Uterus (tissue), 4 donors: ENCODE results near the gene NASP. TPM values are rescaled to one million over a fixed set of nuclear protein-coding genes. Genes with fewer than 3 reads are reported as not detected.

Experiments
- DNase-seq, 2 donors: peaks; one replicate each; pipeline ENCODE4 v3.0.0-alpha.2; 2019 to 2020
- H3K27ac ChIP-seq, 2 donors: fragments of 200-600 bp; sonication (generic); 1 replicate in 1 of 2; 2 replicates in 1 of 2; pipeline ENCODE4 v1.5.1; 2016 to 2018
- H3K27me3 ChIP-seq, 2 donors: fragments of 200-600 bp; sonication (generic); one replicate each; pipeline ENCODE4 v1.5.1; 2018 to 2019; ENCODE audit warnings: control low read depth in 1 of 2
- H3K36me3 ChIP-seq, 2 donors: fragments of 200-600 bp; sonication (generic); one replicate each; pipeline ENCODE4 v1.5.1; 2019; ENCODE audit warnings: control low read depth in 1 of 2
- H3K4me1 ChIP-seq, 2 donors: fragments of 200-600 bp; sonication (generic); one replicate each; pipeline ENCODE4 v1.5.1; 2018 to 2019; ENCODE audit warnings: control low read depth in 1 of 2
- H3K4me3 ChIP-seq, 2 donors: fragments of 200-600 bp; sonication (generic); 1 replicate in 1 of 2; 2 replicates in 1 of 2; pipeline ENCODE4 v1.5.1; 2018 to 2019; ENCODE audit warnings: mild to moderate bottlenecking in 1 of 2
- H3K9me3 ChIP-seq, 2 donors: fragments of 200-600 bp; sonication (generic); one replicate each; pipeline ENCODE4 v1.5.1; 2019; ENCODE audit warnings: control low read depth in 1 of 2
- POLR2A ChIP-seq, 2 donors: fragments of 450-650 bp; IDR thresholded peaks; one replicate each; pipeline ENCODE4 v1.6.1; 2016; ENCODE audit warnings: antibody characterized with exemption in 2 of 2, mild to moderate bottlenecking in 1 of 2, moderate library complexity in 1 of 2
- intact Hi-C: fragments of 100-400 bp; cut with DNase I; formaldehyde crosslinking; loops from one replicate; pipeline ENCODE4 v1.15.1; 2023; ENCODE audit warnings: low total_unique reads
- total RNA-seq, 4 donors: library from RNA; depleted of rRNA in 3 of 4; stranded (reverse); fragments of >200 nt in 3 of 4; gene quantifications; one replicate each; pipeline versions ENCODE4 v1.1.0 to v1.2.4, GENCODE V29; 2014 to 2023
- TF ChIP-seq, protein P1 (sequence below), 4 experiments: fragments of 200-600 bp in 2 of 4; fragments of 450-650 bp in 2 of 4; sonication (generic) in 2 of 4; IDR thresholded peaks; one replicate each; pipeline ENCODE4 v1.5.1; 2016 to 2019; ENCODE audit warnings: antibody characterized with exemption in 4 of 4, mild to moderate bottlenecking in 2 of 4, moderate library complexity in 1 of 4
- donor health status: DM: yes; HTN: yes; CAD: no.

NASP gene
- total RNA-seq, 4 donors from 2014 or later: 40.2 to 125 (median 81.0) TPM

DNA sequence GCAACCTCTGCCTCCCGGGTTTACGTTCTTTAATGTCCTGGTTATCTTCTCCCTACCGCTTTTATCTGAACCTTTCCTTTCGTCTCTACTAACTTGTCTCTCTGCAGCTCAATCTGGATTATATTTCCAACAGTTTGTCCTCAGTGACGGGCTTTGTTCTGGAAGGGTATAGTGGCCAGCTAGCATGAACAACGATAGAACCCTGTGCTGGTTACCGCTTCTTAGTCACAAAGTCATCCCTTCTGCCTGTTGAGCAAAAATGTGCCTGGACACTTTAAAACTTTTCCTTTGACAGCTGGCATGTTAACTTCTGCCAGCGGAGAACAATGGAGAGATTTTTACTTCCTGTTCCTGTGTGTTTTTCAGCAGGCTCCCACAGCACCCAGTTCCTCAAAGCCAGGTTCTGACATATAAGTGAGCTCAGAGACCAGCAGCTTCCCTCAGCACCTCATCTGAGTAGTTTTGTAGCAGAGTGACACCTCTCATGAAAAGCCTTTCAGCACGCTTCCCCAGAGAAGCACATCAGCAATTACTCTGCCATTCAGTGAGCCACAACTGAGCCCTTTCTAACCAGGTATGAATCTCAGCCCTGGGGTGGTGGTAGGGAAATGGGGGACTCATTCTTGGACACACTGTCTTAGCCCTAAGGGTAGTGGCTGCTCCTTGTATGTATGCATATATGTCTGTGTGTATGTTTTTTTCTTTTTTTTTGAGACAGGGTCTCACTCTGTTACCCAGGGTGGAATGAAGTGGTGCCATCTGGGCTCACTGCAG, 63.6 kb downstream of the NASP start:
- Histone ChIP-seq H3K27me3 (no peaks in the 10 kb centered on the region), H3K27ac (no peak overlapping the region), H3K36me3 (no peaks in the 10 kb centered on the region), H3K4me1 (no peaks in the 10 kb centered on the region), H3K9me3 (no peaks in the 10 kb centered on the region), H3K4me3 (no peak overlapping the region)
- no peak for TF ChIP-seq POLR2A (IDR thresholded peaks at IDR 0.05)
- TF ChIP-seq, protein P1, sequence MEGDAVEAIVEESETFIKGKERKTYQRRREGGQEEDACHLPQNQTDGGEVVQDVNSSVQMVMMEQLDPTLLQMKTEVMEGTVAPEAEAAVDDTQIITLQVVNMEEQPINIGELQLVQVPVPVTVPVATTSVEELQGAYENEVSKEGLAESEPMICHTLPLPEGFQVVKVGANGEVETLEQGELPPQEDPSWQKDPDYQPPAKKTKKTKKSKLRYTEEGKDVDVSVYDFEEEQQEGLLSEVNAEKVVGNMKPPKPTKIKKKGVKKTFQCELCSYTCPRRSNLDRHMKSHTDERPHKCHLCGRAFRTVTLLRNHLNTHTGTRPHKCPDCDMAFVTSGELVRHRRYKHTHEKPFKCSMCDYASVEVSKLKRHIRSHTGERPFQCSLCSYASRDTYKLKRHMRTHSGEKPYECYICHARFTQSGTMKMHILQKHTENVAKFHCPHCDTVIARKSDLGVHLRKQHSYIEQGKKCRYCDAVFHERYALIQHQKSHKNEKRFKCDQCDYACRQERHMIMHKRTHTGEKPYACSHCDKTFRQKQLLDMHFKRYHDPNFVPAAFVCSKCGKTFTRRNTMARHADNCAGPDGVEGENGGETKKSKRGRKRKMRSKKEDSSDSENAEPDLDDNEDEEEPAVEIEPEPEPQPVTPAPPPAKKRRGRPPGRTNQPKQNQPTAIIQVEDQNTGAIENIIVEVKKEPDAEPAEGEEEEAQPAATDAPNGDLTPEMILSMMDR (IDR thresholded peaks at IDR 0.05): no peak
- intact Hi-C loops: no loop called here
- DNase-seq: no peak

DNA sequence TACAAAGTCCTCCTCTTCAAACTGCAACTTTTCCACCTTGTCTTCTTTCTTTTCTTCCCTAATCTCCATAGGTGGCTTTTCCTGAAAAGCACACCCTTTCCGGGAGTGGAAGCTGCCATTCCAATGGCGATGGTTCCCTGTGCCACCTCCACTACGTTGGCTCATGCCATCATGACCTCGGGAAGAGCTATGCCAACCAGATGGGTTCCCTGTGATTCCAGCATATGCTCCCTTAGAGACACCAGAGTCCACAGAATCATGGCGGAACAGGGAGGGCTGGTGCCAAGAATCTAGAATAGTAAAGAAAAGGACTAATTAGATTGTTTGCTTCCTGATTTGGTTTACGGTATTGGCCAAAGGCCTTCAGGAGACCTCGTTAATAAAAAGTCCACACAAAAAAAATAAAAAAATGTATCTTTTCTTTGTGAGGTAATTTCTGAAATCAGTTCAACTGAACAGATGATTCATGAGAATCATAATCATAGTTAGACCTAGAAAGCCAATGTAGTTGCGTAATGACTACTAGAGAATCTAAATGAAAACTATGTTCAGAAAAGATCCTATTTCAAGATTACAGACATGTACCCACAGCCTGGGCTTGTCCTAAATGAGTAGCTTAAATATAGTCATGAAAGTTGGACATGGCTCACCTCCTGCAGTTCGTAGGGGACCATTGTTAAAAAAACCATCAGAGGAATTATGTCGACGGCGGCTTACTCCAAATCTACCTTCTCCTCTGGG, 70.9 kb downstream of the NASP start:
- H3K27ac ChIP-seq: no peak overlapping the region
- DNase-seq: no peak
- TF ChIP-seq, protein P1 (IDR thresholded peaks at IDR 0.05): no peak
- TF ChIP-seq POLR2A (IDR thresholded peaks at IDR 0.05): no peak
- intact Hi-C loops: no loop called here
- H3K27me3 ChIP-seq: no peaks in the 10 kb centered on the region
- no peaks in the 10 kb centered on the region for H3K9me3 ChIP-seq
- no peaks in the 10 kb centered on the region for H3K4me1 ChIP-seq
- no peaks in the 10 kb centered on the region for H3K36me3 ChIP-seq
- H3K4me3 ChIP-seq: no peak overlapping the region

DNA sequence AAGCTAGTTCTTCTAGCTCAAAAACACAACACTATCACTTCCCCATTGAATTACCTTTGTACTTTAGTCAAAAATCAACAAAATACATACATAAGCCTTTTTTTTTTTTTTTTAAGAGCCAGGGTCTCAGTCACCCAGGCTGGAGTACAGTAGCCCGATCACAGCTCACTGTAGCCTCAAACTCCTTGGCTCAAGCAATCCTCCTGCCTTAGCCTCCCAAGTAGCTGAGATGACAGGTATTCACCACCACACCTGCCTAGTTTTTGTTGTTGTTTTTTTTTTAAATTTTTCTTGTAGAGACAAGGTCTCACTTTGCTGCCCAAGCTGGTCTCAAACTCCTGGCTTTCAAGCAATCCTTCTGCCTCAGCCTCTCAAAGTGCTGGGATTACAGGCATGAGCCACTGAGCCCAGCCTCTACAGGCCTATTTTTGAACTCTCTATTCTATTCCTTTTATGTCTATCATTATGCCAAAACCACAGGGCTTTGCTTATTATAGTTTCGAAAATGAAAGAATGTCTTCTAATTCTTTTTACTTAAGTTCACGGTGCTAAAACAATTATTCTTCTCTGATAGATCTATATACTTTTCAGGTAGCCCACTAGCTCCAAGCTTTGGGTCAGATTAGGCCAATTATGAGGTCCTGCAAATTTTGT, 72.9 kb downstream of the NASP start:
- TF ChIP-seq, protein P1 (IDR thresholded peaks at IDR 0.05): no peak
- no peak for TF ChIP-seq POLR2A (IDR thresholded peaks at IDR 0.05)
- Histone ChIP-seq H3K36me3 (no peaks in the 10 kb centered on the region), H3K4me1 (no peaks in the 10 kb centered on the region), H3K9me3 (no peaks in the 10 kb centered on the region), H3K27me3 (no peaks in the 10 kb centered on the region), H3K27ac (no peak overlapping the region), H3K4me3 (no peak overlapping the region)
- intact Hi-C loops: no loop called here
- DNase-seq: no peak

DNA sequence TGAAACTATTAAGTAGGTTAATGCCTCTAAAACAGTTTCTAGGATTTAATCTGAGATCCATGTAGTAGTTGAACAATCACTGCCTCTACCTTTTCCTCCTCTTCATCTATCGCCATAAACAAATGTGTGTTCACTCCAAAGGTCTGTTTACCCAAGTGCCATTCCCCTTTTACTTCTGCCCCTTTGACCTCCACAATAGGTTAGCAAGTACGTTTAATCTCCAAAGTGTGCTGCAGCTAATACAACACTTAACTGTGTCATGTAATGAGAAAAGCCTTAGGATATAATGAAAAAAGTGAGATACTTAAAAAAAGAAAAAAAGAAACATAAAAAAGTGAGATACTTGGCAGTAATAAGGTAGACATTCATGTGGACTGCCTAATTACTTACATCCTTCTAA, 74.3 kb downstream of the NASP start:
- DNase-seq: no peak
- intact Hi-C loops: no loop called here
- H3K27ac ChIP-seq: no peak overlapping the region
- no peaks in the 10 kb centered on the region for H3K36me3 ChIP-seq
- H3K4me1 ChIP-seq: no peaks in the 10 kb centered on the region
- no peak overlapping the region for H3K4me3 ChIP-seq
- TF ChIP-seq, protein P1 (IDR thresholded peaks at IDR 0.05): no peak
- no peak for TF ChIP-seq POLR2A (IDR thresholded peaks at IDR 0.05)
- H3K9me3 ChIP-seq: no peaks in the 10 kb centered on the region
- H3K27me3 ChIP-seq: no peaks in the 10 kb centered on the region

DNA sequence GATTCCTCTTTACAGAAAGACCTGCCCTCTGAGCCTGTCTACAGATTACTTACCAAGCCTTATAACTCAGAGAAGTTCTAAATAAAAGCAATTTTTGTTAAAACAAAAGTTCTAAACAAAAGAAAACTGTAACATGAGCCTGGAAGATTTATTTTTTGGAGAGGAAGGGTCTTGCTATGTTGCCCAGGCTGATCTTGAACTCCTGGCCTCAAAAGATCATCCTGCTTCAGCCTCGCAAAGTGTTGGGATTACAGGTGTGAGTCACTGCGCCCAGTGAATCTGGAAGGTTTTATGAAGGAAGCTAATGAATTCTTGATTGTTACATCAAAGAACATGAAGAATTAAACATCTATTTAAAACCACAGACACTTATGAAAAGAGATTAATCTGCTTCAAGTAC, 75.4 kb downstream of the NASP start:
- no peaks in the 10 kb centered on the region for H3K4me1 ChIP-seq
- no peaks in the 10 kb centered on the region for H3K27me3 ChIP-seq
- H3K9me3 ChIP-seq: no peaks in the 10 kb centered on the region
- DNase-seq: no peak
- intact Hi-C loops: no loop called here
- TF ChIP-seq, protein P1 (IDR thresholded peaks at IDR 0.05): no peak
- TF ChIP-seq POLR2A (IDR thresholded peaks at IDR 0.05): no peak
- no peaks in the 10 kb centered on the region for H3K36me3 ChIP-seq
- no peak overlapping the region for H3K27ac ChIP-seq
- no peak overlapping the region for H3K4me3 ChIP-seq
